Measurements from ENCODE around the gene SPRYD3.

SPRYD3 gene

DNA sequence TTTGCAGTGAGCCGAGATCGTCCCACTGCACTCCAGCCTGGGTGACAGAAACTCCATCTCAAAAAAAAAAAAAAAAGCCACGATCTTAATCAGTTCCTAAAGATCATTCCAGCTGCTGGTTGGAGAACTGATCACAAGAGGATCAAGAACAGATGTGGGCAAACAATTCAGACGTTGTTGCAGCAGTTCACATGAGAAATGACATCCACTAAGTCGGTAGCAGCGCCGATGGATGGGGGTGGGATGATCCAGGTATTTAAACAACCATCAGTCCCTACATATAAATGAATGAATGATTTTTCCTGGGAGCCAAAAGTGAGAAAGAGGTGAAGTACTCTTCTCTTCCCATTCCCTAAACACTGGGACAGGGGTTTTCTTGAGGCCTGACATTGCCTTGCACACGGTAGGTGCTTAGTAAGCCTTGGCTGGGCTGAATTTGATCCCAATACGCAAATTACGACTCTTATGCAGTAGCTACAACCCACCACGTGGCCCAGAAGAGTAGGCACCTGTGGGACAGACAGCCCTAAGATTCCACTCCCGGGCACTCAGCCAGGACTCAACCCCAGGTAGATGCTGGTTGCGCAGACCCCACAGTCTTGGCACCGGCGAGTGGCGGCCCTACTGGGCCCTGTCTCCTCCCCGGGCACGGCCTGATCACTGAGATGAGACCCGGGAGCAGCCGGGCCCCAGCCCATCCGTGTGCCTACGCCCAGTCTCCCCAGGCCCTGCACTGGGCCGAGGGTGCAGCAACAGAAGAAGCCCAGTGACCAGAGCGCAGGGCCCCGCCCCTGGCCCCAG, 565 bp downstream of the SPRYD3 start:
- DNase-seq (ENCODE audit: low read depth in 2 of 2): peak in 1 of 2 donors; percentile 22

DNA sequence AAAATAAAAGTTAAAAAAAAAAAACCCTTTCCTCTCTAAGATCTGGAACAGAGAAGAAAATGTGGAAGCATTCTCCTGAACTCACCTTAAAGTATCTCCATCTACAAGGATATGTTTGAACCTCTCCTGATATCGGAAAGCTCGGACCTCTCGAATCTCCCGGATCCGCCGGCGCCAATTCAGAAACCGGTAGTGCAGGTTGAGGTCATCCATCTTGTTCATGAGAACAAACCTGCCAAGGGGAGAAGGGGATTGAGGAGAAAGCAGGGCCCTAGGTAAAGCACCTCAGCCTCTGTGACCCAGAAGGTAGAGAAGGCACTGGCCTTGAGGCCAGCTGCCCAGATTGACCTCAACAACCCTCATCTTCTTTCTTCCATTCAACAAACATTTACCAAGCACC, 2.2 kb downstream of the SPRYD3 start:
- DNase-seq (ENCODE audit: low read depth in 2 of 2): no peak

DNA sequence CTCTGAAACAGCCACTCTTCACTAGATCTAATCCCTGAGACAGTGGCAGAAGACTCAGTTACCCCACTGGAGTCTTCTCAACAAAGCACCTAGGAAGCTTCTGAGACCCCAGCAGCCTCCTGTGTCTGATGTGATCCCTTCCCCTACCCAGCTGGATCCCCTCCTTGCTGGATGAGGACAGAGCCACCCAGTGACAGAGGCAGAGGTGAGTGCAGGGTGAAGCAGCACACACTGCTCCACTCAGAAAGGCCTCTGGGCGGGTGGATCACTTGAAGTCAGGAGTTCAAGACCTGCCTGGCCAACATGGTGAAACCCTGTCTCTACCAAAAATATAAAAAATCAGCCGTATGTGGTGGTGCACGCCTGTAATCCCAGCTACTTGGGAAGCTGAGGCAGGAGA, 2.7 kb downstream of the SPRYD3 start:
- no peak for DNase-seq (ENCODE audit: low read depth in 2 of 2)

DNA sequence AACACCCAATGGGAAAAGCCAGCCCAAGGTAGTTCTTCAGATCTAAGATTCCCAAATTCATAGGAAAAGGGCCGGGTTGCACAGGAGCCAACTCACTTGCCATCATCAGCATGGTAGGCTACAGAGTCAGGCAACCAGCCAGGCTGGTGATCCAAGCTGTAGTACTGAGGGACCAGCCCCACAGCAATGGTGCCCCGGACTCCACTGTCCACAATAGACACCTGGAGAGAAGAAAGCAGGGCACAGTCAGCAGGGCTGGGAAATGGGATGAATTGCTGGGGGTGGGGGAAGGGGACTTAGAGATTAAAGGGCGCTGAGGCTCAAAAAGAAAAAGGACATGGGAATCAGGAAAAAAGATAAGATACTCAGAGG, 4.2 kb downstream of the SPRYD3 start:
- no peak for DNase-seq (ENCODE audit: low read depth in 2 of 2)

DNA sequence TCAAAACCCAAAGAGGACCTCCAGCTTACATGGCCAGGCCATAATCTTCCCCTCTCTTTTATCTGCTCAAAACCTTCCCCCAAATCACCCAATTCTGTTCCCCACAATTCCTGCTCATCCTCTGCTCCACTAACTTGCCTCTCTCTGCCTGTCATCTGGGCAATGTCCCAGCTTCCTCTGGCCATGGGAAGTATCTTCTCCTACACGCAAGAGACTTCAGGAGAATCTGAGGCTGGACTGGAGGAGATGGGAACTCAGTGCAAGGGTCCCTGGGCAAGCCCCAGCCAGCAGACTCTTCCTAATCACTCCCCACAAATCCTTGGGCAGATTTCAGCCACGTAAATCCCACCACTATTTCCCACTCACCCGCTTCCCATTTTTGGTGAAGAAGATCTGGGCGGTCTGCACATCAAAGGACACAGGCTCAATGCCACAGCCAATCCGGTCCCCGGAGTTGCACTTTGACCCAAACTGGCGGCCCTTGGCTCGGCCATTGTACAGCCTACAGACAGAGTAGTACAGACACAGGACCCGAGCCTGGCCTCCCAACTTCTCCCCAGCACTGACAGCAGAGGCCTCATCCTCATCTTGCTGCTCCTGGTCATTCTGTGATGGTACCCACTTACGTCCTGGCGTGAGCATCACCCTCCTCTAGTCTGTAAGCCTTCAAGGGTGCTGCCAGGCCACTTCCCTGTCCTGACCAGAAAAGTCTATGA, 4.7 kb downstream of the SPRYD3 start:
- no peak for DNase-seq (ENCODE audit: low read depth in 2 of 2)

DNA sequence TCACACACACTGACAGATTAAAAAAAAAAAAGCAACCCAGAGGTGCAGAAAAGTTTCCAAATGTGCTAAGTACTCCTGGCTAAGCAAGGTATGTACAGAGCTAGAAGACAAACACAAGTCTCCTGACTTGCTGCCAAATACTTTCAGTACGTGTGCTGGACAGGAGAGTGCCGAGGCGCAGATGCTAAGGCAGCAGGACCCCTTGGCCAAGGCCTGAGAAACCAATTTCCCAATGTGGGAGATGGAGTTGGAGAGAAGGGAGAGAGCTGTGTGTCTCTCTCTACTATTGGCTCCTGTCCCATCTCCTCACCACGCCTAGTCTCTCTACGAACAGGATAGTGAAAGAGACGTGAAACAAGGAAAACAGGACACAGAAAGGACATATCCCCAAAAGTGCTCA, 5.3 kb downstream of the SPRYD3 start:
- DNase-seq (ENCODE audit: low read depth in 2 of 2): no peak

DNA sequence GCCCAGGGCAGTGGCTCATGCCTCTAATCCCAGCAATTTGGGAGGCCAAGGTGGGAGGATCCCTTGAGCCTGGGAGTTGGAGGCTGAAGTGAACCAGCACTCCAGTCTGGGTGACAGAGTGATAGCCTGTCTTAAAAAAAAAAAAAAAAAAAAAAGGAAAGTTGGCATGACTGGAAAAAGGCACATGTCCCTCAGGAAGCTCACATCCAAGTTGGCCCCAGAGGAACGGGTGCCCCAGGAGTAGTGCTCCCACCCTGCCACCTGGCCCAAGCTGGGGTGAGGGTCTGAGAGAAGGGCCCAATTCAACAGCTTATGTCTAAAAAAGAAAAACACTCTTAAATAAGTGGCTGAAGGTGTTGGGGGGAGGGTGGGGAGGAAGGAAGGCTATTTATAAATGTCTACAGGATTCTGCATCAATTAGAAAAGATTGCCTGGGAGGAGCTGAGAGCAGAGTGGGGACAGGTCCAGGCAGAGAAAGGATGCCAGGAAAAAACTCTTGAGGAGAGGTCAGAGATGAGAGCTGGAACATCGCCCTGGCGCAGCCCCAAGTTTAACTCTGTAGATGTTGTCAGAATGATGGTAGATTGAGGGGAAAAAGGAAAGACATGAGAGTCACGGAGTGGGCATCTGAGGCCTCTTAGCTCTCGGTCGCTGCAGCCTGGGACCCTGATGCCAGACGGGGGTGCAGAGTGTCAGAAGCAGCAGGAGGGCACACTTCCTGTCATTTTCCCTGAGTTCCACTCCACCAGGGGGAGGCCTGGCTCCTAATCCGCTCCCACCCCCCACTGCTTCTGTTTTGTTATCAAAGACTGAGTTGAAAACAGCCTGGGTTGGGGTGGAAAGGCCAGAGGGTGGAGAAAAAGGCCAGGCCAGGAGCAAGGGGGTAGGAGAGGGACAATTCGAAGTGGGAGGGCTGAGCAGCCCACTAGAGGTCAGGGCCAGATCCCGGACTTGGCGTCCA, 7.3 kb downstream of the SPRYD3 start:
- no peak for DNase-seq (ENCODE audit: low read depth in 2 of 2)

DNA sequence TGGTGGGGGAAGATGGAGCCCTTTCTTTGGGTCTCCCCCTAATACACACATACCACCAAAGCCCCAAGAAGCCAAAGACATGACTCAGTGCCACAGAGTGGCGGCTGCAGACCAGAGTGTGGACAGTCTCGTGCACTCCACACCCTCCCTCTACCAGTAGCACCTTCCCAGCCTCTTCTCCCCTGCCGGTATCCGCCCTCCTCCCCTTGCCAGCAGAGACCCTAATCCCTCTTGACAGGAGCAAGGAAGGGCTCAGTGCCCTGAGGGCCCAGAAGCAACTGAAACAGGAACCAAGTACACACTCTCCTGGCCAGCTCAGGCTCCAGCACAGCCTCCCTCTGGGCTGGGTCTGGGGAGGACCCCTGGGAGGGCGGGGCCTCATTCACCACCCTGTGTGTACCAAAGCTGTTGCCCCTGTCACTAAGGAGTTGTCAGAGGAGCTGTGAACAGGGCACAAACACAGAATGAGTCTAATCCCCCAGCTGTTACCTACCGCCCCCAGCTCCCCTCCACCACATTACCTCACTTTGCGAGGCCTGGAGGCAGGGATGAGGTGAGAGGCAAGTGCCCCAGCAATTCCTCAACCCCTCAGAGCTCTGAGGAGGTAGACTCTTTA, 8.2 kb downstream of the SPRYD3 start:
- no peak for DNase-seq (ENCODE audit: low read depth in 2 of 2)

DNA sequence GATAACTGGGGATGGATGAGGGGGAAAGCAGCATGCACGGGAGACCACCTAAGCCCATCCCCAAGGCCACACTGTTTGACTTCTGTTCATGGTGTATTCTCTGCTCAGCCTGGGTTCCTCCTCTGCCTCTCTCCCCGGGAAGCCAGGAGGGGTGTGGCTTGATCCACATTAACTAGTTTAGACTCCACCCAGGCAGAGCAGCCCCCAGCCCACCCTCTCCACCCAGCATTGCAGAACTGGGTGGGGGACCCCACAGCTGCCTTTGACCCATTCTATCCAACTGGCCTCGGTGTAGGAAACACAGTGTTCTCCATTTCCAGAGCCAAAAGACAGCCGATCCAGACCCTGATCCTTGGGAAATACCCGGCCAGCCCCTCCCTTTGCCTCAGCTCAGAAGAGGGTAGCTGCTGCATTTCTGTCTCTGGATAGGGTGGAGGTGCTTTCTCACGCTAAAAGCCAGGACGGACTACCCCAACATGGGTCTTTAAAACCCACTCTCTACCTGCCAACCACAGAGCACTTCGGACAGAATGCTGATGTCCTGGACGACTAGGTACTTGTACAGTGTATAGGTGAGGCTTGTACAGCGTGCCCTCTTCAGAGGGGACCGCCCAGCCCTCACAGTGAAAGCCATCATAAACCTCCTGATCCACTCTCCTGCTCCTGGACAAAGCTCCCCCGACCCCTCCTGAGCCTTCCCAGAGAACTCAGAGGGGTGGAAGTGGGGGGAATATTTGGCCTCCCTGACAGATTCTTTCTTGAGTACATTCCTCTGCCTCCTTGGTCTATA, 9.4 kb downstream of the SPRYD3 start:
- DNase-seq (ENCODE audit: low read depth in 2 of 2): no peak

DNA sequence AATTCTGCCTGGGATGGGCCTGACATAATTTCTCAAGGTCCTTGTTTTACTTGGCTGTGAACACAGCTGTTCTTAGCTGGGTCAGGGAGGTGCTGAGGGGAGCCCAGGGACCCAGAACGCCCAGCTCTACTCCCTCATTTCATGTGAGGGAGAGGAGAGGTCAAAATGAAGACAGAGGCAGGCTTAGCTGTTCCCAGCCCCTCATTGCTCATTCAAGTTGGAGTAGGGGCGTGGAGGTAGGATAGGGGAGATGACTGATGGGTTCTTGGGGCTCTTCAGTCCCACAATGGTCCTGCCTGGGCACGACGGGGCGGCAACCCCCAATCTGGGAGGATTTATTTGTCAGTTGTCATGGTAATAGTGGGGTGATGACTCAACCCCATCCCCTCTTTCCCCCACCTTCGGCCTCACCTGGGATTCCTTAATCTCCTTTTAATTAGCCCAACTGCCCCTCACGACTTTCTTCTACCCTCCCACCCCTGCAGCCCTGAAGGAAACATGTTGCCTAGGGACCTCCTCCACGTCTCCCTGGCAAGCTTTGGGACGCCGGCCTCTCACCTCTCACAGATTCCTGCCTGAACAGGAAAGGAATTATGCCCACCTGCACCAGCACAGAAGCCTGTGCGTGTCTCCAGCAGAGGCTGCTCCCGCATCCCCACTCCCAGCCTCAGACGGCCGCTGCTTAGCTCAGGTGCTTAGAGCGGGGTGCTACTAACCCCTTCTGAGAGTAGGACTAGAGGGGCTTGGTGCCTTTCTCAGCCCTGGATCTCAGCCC, 10.2 kb downstream of the SPRYD3 start:
- DNase-seq (ENCODE audit: low read depth in 2 of 2): no peak

DNA sequence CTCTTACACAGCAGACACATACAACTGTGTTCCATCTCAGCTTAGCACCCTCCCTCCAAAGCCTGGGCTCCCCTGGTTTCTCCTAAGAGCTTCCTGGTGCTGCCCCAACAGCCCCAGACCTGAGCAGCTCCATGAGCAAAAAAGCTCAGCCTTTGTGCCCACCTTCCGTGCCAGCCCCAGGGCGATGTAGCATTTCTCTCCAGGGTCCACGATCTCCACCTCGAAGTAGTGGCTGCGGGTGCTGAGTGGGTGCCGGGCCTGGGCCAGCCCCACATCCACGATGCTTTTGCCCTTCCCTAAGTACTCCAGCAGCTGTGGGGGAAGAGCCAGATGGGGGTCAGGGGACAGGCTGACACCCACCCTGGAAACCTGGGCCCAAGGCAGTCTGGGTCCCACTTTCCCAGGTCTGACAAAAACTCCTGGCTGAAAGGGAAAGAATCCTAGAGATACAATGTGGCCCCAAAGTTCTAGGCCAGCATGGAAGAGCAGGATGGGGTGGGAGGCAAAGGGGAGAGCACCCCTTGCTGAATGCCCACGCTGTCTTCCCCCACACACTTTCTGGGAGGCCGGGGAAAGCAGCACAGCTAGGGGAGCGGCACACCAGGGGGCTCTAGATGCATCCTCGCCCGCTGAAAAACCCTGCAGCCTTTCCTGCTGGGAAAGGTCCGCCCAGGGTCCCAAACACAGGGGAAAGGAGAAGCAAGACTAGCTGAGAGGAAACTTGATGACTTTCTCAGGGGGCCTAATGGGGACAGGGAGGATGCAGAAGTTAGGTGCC, 11.0 kb downstream of the SPRYD3 start:
- DNase-seq (ENCODE audit: low read depth in 2 of 2): no peak

DNA sequence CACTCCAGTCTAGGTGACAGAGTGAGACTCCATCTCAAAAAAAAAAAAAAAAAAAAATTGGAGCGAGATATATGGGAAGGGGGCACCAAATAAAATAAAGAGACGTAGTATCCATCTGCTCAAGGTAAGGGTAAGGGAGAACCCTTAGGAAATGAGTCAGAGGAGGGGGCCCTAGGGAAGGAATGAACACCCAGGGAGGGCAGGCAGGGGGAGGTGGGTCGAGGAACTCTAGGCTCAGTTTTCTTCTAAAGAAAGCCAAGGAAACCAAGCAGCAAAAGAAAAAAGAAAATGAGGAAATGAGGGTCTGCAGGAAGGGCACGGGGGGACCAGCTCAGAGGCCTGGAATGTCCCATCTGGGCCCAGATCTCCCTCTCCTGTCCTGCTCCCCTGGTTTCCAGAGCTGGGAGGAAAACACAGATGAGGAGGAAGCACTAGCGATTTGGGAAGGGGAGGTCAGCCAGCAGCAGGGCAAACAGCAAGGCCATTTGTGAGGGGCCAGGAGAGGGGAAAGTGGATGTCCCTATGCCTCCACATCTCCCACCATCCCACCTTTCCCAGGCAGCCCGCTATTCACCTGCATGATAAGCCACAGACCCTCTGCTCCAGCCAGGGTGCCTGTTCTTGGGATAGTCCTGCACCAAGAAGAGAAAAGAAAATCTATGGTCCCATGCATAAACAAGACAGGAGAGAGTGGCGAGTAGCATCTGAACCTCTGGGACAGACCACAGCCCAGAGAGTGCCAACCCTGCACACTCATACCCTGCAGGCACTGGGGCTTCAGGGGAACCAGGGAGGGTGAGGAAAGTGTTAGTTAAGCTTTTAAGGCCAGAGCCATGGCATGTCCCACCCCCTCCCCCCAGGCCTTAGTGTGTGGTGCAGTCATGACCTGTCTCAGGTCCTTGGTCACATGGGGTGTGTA, 11.9 kb downstream of the SPRYD3 start:
- no peak for DNase-seq (ENCODE audit: low read depth in 2 of 2)

DNA sequence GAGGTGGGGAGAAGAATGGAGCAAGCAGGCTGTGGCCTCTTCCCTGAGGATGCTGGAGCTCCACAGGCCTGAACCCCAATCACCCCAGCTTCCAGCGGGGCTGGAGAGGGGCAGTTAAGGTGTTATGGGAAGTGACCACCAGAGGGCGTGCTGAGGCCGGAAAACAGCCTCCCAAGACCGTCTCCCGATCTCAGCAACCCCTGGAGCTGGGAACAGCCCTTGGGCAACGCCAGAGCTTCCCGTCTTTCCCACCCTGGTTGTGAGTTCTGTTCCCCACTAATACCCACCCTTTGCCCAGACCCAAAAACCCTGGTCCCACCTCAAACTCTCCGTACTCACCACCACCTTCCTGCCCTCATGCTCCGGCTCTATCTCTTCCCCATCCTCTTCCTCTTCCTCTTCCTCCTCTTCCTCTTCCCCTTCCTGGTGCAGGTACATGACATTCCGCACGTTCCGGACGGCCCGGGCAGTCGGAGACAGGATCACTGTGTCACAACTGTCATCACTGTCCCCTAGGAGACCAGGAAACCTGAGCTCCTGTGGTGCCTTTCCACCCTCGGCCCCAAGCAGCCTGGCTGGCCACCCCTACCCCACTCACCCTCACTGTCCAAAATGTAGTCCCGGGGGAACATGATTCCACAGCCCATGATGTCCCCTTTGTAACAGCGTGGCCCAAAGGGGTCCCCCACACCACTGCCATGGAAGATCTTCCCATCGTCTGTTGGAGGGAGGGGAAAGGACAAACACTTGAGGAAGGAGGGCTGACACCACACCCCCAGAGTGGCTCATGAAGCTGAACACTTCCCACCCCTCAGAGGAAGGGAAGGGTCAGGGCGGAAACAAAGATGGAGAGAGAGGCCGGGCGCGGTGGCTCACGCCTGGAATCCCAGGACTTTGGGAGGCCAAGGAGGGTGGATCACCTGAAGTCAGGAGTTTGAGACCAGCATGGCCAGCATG, 12.9 kb downstream of the SPRYD3 start:
- peak; percentile 58 to 67 for DNase-seq (ENCODE audit: low read depth in 2 of 2)

DNA sequence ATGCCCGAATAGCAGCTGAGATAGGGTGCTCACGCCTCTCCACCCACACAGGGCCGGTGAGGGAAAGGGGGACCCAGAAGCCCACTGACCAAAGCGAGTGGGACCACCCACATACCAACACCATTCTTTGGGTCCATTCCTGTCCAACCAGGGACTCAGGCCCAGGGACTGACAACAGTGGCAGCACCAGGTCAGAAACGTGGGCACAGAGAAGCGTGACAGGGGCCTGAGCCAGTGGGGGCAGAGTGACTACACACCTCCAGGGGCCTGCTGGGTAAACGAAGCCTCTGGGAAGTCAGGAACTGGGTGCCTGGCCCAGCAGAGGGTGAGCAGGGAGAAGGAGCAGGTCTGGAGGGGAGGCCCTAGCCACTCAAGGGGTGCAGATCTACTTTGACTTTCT, 13.7 kb downstream of the SPRYD3 start:
- DNase-seq (ENCODE audit: low read depth in 2 of 2): no peak

DNA sequence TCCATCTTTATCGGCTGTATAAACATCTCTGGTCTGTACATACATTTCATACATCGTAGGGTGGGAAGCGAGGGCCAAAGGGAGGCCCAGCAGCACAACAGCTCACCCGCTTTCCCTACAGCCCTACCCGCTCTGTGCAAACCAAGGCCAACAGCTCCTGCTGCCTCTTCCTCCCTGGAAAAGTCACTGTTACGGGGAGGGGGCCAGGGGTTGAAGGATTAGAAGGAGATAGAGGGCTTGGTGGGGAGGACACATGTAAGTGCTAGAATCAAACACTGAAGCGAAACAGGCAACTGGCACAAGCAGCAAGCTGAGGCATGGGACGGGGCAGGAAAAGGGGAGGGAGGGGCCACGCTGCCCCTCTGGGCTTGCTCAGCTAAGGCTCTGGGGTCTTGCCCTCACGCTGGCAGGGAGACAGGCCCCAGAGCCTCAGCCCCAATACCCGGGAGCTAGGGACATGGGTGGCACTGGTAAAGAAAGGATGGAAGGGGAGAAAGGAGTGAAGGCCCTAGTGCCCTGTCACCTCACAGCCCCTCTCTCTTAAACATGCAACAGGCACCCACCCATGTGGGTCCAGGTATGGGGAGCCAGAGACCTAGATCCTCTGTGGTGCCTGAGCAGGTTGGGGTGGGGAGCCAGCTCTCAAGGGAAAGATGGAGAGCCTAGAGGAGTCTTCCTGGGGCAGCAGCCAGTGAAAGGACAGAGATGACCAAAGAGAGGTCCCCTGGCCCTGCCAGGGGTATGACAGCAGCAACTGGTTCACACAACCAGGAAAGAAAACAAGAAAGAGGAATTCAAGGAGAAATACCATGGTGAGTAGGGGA, 14.4 kb downstream of the SPRYD3 start:
- DNase-seq (ENCODE audit: low read depth in 2 of 2): no peak

Measured in stimulated activated CD4-positive, alpha-beta T cell treated with anti-CD3 and anti-CD28 coated beads, Interleukin-1b, Interleukin-23, amount 100 ng/mL, for 4 hours (primary cell).